GM23338 (cell line): ENCODE data around the gene TRUB1. TPM values are rescaled to one million over a fixed set of nuclear protein-coding genes. Genes with fewer than 3 reads are reported as not detected.

Source experiments
- ATAC-seq: fragments of 200-7000 bp; cut with Tn5 transposase; 3 replicates; pipeline ENCODE4 v1.9.1; 2020
- DNase-seq: peaks from one replicate; pipeline ENCODE4 v3.0.0-alpha.2; 2015; ENCODE audit warnings: low spot score
- H2AFZ ChIP-seq: fragments of 200-600 bp; sonication (generic); 2 replicates; pipeline ENCODE4 v1.8.0; 2016; ENCODE audit warnings: antibody characterized with exemption, mild to moderate bottlenecking, moderate library complexity
- H3F3A ChIP-seq: fragments of 200-600 bp; sonication (generic); replicated peaks from 2 replicates; pipeline ENCODE4 v1.8.0; 2017; ENCODE audit warnings: antibody characterized with exemption, mixed run types, low read depth
- H3K27ac ChIP-seq: fragments of 200-600 bp; sonication (generic); 2 replicates; pipeline ENCODE4 v1.6.1; 2016; ENCODE audit warnings: low read depth
- H3K27me3 ChIP-seq: fragments of 200-600 bp; sonication (generic); 2 replicates; pipeline ENCODE4 v1.8.0; 2016; ENCODE audit warnings: mild to moderate bottlenecking, mixed run types, moderate library complexity; ENCODE audit not compliant: insufficient read depth
- H3K36me3 ChIP-seq: fragments of 200-600 bp; sonication (generic); 2 replicates; pipeline ENCODE4 v1.8.0; 2016; ENCODE audit warnings: mild to moderate bottlenecking; ENCODE audit not compliant: insufficient read depth
- H3K4me1 ChIP-seq: fragments of 200-600 bp; sonication (generic); 2 replicates; pipeline ENCODE4 v1.8.0; 2016; ENCODE audit warnings: mild to moderate bottlenecking, moderate library complexity; ENCODE audit not compliant: insufficient read depth
- H3K4me2 ChIP-seq: fragments of 200-600 bp; sonication (generic); 2 replicates; pipeline ENCODE4 v1.7.1; 2017; ENCODE audit warnings: mixed run types
- H3K4me3 ChIP-seq: fragments of 200-600 bp; sonication (generic); 2 replicates; pipeline ENCODE4 v1.6.1; 2016; ENCODE audit warnings: mixed run types
- H3K79me2 ChIP-seq: fragments of 200-600 bp; sonication (generic); replicated peaks from 2 replicates; pipeline ENCODE4 v1.8.0; 2017; ENCODE audit warnings: mild to moderate bottlenecking; ENCODE audit not compliant: insufficient read depth
- H3K9me2 ChIP-seq: fragments of 200-600 bp; sonication (generic); 2 replicates; pipeline ENCODE4 v1.8.0; 2017; ENCODE audit not compliant: insufficient read depth
- H4K20me1 ChIP-seq: fragments of 200-600 bp; sonication (generic); replicated peaks from 2 replicates; pipeline ENCODE4 v1.8.0; 2017; ENCODE audit warnings: mild to moderate bottlenecking; ENCODE audit not compliant: insufficient read depth
- H3K27ac Mint-ChIP-seq: 2 replicates; pipeline ENCODE4 v1.8.0; 2020; ENCODE audit warnings: inconsistent platforms, mild to moderate bottlenecking, moderate library complexity, mixed read lengths
- H3K27me3 Mint-ChIP-seq: 3 replicates; pipeline ENCODE4 v1.8.0; 2022; ENCODE audit warnings: low read depth, mild to moderate bottlenecking, moderate library complexity, mixed read lengths, inconsistent platforms; ENCODE audit not compliant: insufficient read depth, poor library complexity
- H3K36me3 Mint-ChIP-seq: 3 replicates; pipeline ENCODE4 v1.8.0; 2021; ENCODE audit warnings: low read depth, mild to moderate bottlenecking, inconsistent platforms, moderate library complexity, mixed read lengths
- H3K4me1 Mint-ChIP-seq: 3 replicates; pipeline ENCODE4 v1.8.0; 2020; ENCODE audit warnings: mild to moderate bottlenecking, inconsistent platforms, mixed read lengths
- H3K4me3 Mint-ChIP-seq: 3 replicates; pipeline ENCODE4 v1.8.0; 2021; ENCODE audit warnings: moderate library complexity, mild to moderate bottlenecking, inconsistent platforms, mixed read lengths
- H3K9me3 Mint-ChIP-seq: 3 replicates; pipeline ENCODE4 v1.8.0; 2020; ENCODE audit warnings: moderate library complexity, mild to moderate bottlenecking, inconsistent platforms, mixed read lengths
- CREB1 ChIP-seq: fragments of 250-450 bp; sonication (Bioruptor Pico); IDR thresholded peaks from 2 replicates; pipeline ENCODE4 v1.5.0; 2020; ENCODE audit warnings: low read depth, mild to moderate bottlenecking, moderate library complexity
- ETS1 ChIP-seq: IDR thresholded peaks from 2 replicates; pipeline ENCODE4 v1.6.1; 2016; ENCODE audit warnings: antibody characterized with exemption
- EZH2 ChIP-seq: fragments of 200-600 bp; sonication (generic); IDR thresholded peaks from one replicate; pipeline ENCODE4 v1.8.0; 2017; ENCODE audit warnings: antibody characterized with exemption, mild to moderate bottlenecking, low read depth; ENCODE audit not compliant: unreplicated experiment
- EZH2phosphoT487 ChIP-seq: fragments of 200-600 bp; sonication (generic); IDR thresholded peaks from one replicate; pipeline ENCODE4 v1.8.1; 2018; ENCODE audit warnings: antibody characterized with exemption; ENCODE audit not compliant: unreplicated experiment
- JUNB ChIP-seq: IDR thresholded peaks from one replicate; pipeline ENCODE4 v1.6.1; 2016; ENCODE audit warnings: antibody characterized with exemption; ENCODE audit not compliant: unreplicated experiment
- NANOG ChIP-seq: IDR thresholded peaks from 2 replicates; pipeline ENCODE4 v1.6.1; 2016; ENCODE audit warnings: antibody characterized with exemption, borderline replicate concordance
- POLR2AphosphoS5 ChIP-seq: IDR thresholded peaks from 2 replicates; pipeline ENCODE4 v1.6.1; 2016; ENCODE audit warnings: antibody characterized with exemption, low read depth
- REST ChIP-seq: IDR thresholded peaks from one replicate; pipeline ENCODE4 v1.6.1; 2018; ENCODE audit warnings: antibody characterized with exemption; ENCODE audit not compliant: unreplicated experiment
- STAT1 ChIP-seq: IDR thresholded peaks from one replicate; pipeline ENCODE4 v1.6.1; 2016; ENCODE audit warnings: antibody characterized with exemption; ENCODE audit not compliant: unreplicated experiment
- ZNF114 ChIP-seq: fragments of 250-450 bp; sonication (Bioruptor Pico); IDR thresholded peaks from 2 replicates; pipeline ENCODE4 v1.5.0; 2020; ENCODE audit warnings: mild to moderate bottlenecking, moderate library complexity
- ZNF331 ChIP-seq: fragments of 250-450 bp; sonication (Bioruptor Pico); IDR thresholded peaks from 2 replicates; pipeline ENCODE4 v1.5.0; 2020; ENCODE audit warnings: low read depth, mild to moderate bottlenecking, moderate library complexity
- ZNF462 ChIP-seq: fragments of 250-450 bp; sonication (Bioruptor Pico); IDR thresholded peaks from 2 replicates; pipeline ENCODE4 v1.5.0; 2020; ENCODE audit warnings: mild to moderate bottlenecking, moderate library complexity
- polyA plus RNA-seq: library from polyadenylated mRNA; unstranded; fragments of >200 nt; fragmentation: Nextera tagmentation; extraction: Ambion mirVana; gene quantifications from 2 replicates; pipeline ENCODE4 v1.2.1, GENCODE V29; 2016
- total RNA-seq: library from RNA; depleted of rRNA; stranded (reverse); fragments of >200 nt; shearing (Covaris generic); gene quantifications from 2 replicates; pipeline ENCODE4 v1.2.3, GENCODE V29; 2014
- TF ChIP-seq, protein P1 (sequence below), 2 experiments: fragments of 200-600 bp in 1 of 2; sonication (generic) in 1 of 2; conservative IDR thresholded peaks; 2 replicates each; pipeline versions ENCODE4 v1.5.1 to v1.6.1; 2016 to 2017; ENCODE audit warnings: antibody characterized with exemption in 2 of 2, low read depth in 2 of 2, mild to moderate bottlenecking in 2 of 2, moderate library complexity in 1 of 2

The TRUB1 gene
- total and polyA plus RNA-seq, 2 experiments from 2014 or later = 15.5 to 34.5 TPM

GRCh38 chr10:114992189-114992775 lies 54.3 kb downstream of the TRUB1 start:
- H3K9me2 ChIP-seq = no peaks in the 10 kb centered on the region
- Mint-ChIP-seq H3K9me3 (no peaks in the 10 kb centered on the region), H3K4me1 (no peaks in the 10 kb centered on the region), H3K27me3 (peaks cover 4% of the 10 kb centered on the region), H3K36me3 (no peaks in the 10 kb centered on the region), H3K27ac (no peak overlapping the region), H3K4me3 (no peak overlapping the region)
- TF ChIP-seq STAT1 = no peak
- TF ChIP-seq EZH2phosphoT487 = no peak
- TF ChIP-seq ZNF331 = no peak
- no peak for TF ChIP-seq CREB1
- TF ChIP-seq, protein P1, sequence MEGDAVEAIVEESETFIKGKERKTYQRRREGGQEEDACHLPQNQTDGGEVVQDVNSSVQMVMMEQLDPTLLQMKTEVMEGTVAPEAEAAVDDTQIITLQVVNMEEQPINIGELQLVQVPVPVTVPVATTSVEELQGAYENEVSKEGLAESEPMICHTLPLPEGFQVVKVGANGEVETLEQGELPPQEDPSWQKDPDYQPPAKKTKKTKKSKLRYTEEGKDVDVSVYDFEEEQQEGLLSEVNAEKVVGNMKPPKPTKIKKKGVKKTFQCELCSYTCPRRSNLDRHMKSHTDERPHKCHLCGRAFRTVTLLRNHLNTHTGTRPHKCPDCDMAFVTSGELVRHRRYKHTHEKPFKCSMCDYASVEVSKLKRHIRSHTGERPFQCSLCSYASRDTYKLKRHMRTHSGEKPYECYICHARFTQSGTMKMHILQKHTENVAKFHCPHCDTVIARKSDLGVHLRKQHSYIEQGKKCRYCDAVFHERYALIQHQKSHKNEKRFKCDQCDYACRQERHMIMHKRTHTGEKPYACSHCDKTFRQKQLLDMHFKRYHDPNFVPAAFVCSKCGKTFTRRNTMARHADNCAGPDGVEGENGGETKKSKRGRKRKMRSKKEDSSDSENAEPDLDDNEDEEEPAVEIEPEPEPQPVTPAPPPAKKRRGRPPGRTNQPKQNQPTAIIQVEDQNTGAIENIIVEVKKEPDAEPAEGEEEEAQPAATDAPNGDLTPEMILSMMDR (conservative IDR thresholded peaks at IDR 0.05; ENCODE audit: low read depth in 2 of 2) = no peak
- TF ChIP-seq NANOG = no peak
- no peak for TF ChIP-seq ETS1
- TF ChIP-seq ZNF462 (CRISPR knock-in tag) = no peak
- TF ChIP-seq POLR2AphosphoS5 = no peak
- TF ChIP-seq REST = no peak
- no peak for TF ChIP-seq EZH2
- no peak for TF ChIP-seq JUNB
- no peak for TF ChIP-seq ZNF114
- DNase-seq = no peak
- H3K4me1 ChIP-seq = no peaks in the 10 kb centered on the region
- H2AFZ ChIP-seq = no peak overlapping the region
- no peaks in the 10 kb centered on the region for H3K79me2 ChIP-seq
- no peak overlapping the region for H3K27ac ChIP-seq
- no peak for ATAC-seq
- H3K36me3 ChIP-seq = no peaks in the 10 kb centered on the region
- no peak overlapping the region for H3K4me2 ChIP-seq
- H3K4me3 ChIP-seq = no peak overlapping the region
- no peaks in the 10 kb centered on the region for H4K20me1 ChIP-seq
- H3F3A ChIP-seq = no peaks in the 10 kb centered on the region
- H3K27me3 ChIP-seq = no peaks in the 10 kb centered on the region
